Gastrocnemius medialis (tissue), 4 donors: Measurements from ENCODE around the gene CTSS.

Experiments used
- CTCF ChIP-seq, 5 experiments: fragments of 450-650 bp in 3 of 5; fragments of 200-600 bp in 2 of 5; sonication (generic) in 2 of 5; IDR thresholded peaks in 4 of 5; conservative IDR thresholded peaks in 1 of 5; 1 replicate in 4 of 5; 2 replicates in 1 of 5; pipeline ENCODE4 v1.5.1; 2016 to 2019; ENCODE audit warnings: antibody characterized with exemption in 5 of 5, mild to moderate bottlenecking in 3 of 5, moderate library complexity in 3 of 5
- POLR2A ChIP-seq, 2 donors: fragments of 450-650 bp; IDR thresholded peaks; one replicate each; pipeline ENCODE4 v1.6.1; 2017; ENCODE audit warnings: antibody characterized with exemption in 2 of 2, mild to moderate bottlenecking in 2 of 2, moderate library complexity in 2 of 2

- TF ChIP-seq CTCF (IDR thresholded peaks at IDR 0.05 in 4 of 5, conservative IDR thresholded peaks at IDR 0.05 in 1 of 5) (no peak), POLR2A (IDR thresholded peaks at IDR 0.05) (no peak)
Measured at GRCh38 chr1:150720703-150721102, 44.9 kb downstream of the CTSS start, which contains the start of gene HORMAD1.
